Uterus (tissue), 2 donors: Measurements from ENCODE around the gene GABBR1.

Source experiments
- POLR2A ChIP-seq, 2 donors: fragments of 450-650 bp; IDR thresholded peaks; one replicate each; pipeline ENCODE4 v1.6.1; 2016; ENCODE audit warnings: antibody characterized with exemption in 2 of 2, mild to moderate bottlenecking in 1 of 2, moderate library complexity in 1 of 2
- TF ChIP-seq, protein P1 (sequence below), 4 experiments: fragments of 200-600 bp in 2 of 4; fragments of 450-650 bp in 2 of 4; sonication (generic) in 2 of 4; IDR thresholded peaks; one replicate each; pipeline ENCODE4 v1.5.1; 2016 to 2019; ENCODE audit warnings: antibody characterized with exemption in 4 of 4, mild to moderate bottlenecking in 2 of 4, moderate library complexity in 1 of 4

GRCh38 chr6:29527564-29527963 is 105.4 kb downstream of the GABBR1 start:
- TF ChIP-seq, protein P1, sequence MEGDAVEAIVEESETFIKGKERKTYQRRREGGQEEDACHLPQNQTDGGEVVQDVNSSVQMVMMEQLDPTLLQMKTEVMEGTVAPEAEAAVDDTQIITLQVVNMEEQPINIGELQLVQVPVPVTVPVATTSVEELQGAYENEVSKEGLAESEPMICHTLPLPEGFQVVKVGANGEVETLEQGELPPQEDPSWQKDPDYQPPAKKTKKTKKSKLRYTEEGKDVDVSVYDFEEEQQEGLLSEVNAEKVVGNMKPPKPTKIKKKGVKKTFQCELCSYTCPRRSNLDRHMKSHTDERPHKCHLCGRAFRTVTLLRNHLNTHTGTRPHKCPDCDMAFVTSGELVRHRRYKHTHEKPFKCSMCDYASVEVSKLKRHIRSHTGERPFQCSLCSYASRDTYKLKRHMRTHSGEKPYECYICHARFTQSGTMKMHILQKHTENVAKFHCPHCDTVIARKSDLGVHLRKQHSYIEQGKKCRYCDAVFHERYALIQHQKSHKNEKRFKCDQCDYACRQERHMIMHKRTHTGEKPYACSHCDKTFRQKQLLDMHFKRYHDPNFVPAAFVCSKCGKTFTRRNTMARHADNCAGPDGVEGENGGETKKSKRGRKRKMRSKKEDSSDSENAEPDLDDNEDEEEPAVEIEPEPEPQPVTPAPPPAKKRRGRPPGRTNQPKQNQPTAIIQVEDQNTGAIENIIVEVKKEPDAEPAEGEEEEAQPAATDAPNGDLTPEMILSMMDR (IDR thresholded peaks at IDR 0.05) = no peak
- TF ChIP-seq POLR2A (IDR thresholded peaks at IDR 0.05) = no peak
